AG04450 (cell line): Measurements from ENCODE around the gene PDIA6. TPM values are rescaled to one million over a fixed set of nuclear protein-coding genes. Genes with fewer than 3 reads are reported as not detected.

Source experiments
- CTCF ChIA-PET: fragments of 300-600, 350-600 bp; formaldehyde crosslinking; extraction: SDS; loops from one replicate; lab custom pipeline; 2022; ENCODE audit warnings: antibody characterized with exemption, inconsistent platforms; lab: Charles Lee
- POLR2A ChIA-PET: fragments of 350-600 bp; formaldehyde crosslinking; extraction: SDS; loops from one replicate; lab custom pipeline; 2021; ENCODE audit warnings: antibody characterized with exemption, inconsistent platforms; lab: Yijun Ruan, JAX
- DNase-seq: peaks from one replicate; pipeline ENCODE4 v3.0.0-alpha.2; 2011; ENCODE audit warnings: low read depth, low spot score
- H3K27ac ChIP-seq: one replicate; pipeline ENCODE4 v1.5.1; 2012; ENCODE audit warnings: low read depth, low read length, control low read depth
- H3K27me3 ChIP-seq: one replicate; pipeline ENCODE4 v1.6.0; 2012; ENCODE audit warnings: low read length; ENCODE audit not compliant: control insufficient read depth, insufficient read depth
- H3K4me3 ChIP-seq: 2 replicates; pipeline ENCODE4 v1.5.1; 2011; ENCODE audit warnings: mild to moderate bottlenecking, low read depth, low read length, control low read depth
- H3K9me3 ChIP-seq: 2 replicates; pipeline ENCODE4 v1.5.1; 2012; ENCODE audit warnings: low read length; ENCODE audit not compliant: control insufficient read depth, insufficient read depth
- CTCF ChIP-seq: IDR thresholded peaks from 2 replicates; pipeline ENCODE4 v1.5.1; 2011; ENCODE audit warnings: low read depth, low read length, control low read depth, inconsistent platforms
- polyA plus RNA-seq: library from polyadenylated mRNA; depleted of rRNA; stranded (reverse); fragments of >200 nt; gene quantifications from 2 replicates; pipeline ENCODE4 v1.2.3, GENCODE V29; 2011

The PDIA6 gene
- polyA plus RNA-seq, 1 experiment = 487 TPM

- peaks cover 3% of the 10 kb centered on the region for H3K27me3 ChIP-seq
- DNase-seq = no peak
- POLR2A ChIA-PET = interaction anchor here (0.5 kb wide), 1 partner anchor 252 kb away, joined by 5 read pairs; no protein-coding TSS in a partner anchor
- H3K27ac ChIP-seq = no peak overlapping the region
- H3K4me3 ChIP-seq = no peak overlapping the region
- no peak for TF ChIP-seq CTCF
- CTCF ChIA-PET = no interaction called here
- no peaks in the 10 kb centered on the region; the same call in 1 of the 2 replicates for H3K9me3 ChIP-seq
These were observed 37.4 kb downstream of the PDIA6 start for GRCh38 chr2:10775021-10775780.

GRCh38 chr2:10774394-10774793, 38.2 kb downstream of the PDIA6 start:
- Histone ChIP-seq H3K27me3 (peaks cover 9% of the 10 kb centered on the region), H3K4me3 (no peak overlapping the region), H3K27ac (no peak overlapping the region), H3K9me3 (no peaks in the 10 kb centered on the region; the same call in 1 of the 2 replicates)
- POLR2A ChIA-PET = interaction anchor here (0.5 to 0.6 kb wide), 2 partner anchors 8 to 253 kb away, joined by 5 to 7 read pairs; no protein-coding TSS in a partner anchor
- CTCF ChIA-PET = no interaction called here
- no peak for TF ChIP-seq CTCF
- no peak for DNase-seq

GRCh38 chr2:10773821-10774341, 38.7 kb downstream of the PDIA6 start:
- TF ChIP-seq CTCF = no peak
- no peak for DNase-seq
- peaks cover 9% of the 10 kb centered on the region for H3K27me3 ChIP-seq
- no peak overlapping the region for H3K4me3 ChIP-seq
- POLR2A ChIA-PET = interaction anchor here (0.6 kb wide), 1 partner anchor 9 kb away, joined by 7 read pairs; no protein-coding TSS in a partner anchor
- no peaks in the 10 kb centered on the region; the same call in 1 of the 2 replicates for H3K9me3 ChIP-seq
- CTCF ChIA-PET = no interaction called here
- H3K27ac ChIP-seq = no peak overlapping the region

GRCh38 chr2:10772868-10773215, 39.7 kb downstream of the PDIA6 start:
- POLR2A ChIA-PET = no interaction called here
- Histone ChIP-seq H3K4me3 (no peak overlapping the region), H3K27me3 (peaks cover 14% of the 10 kb centered on the region), H3K9me3 (no peaks in the 10 kb centered on the region; the same call in 1 of the 2 replicates), H3K27ac (no peak overlapping the region)
- CTCF ChIA-PET = no interaction called here
- TF ChIP-seq CTCF = no peak
- no peak for DNase-seq
